K562 (cell line): ENCODE results near the gene SERGEF. TPM values are rescaled to one million over a fixed set of nuclear protein-coding genes. Genes with fewer than 3 reads are reported as not detected.

ENCODE experiments used
- ATF3 ChIP-seq, 2 experiments: fragments of 450-650 bp in 1 of 2; sonication (generic) in 1 of 2; formaldehyde crosslinking in 1 of 2; IDR thresholded peaks in 1 of 2; conservative IDR thresholded peaks in 1 of 2; 2 replicates each; pipeline versions ENCODE4 v1.6.1 to v1.8.1; 2016 to 2023; ENCODE audit warnings: mild to moderate bottlenecking in 2 of 2, moderate library complexity in 2 of 2, inconsistent platforms in 1 of 2, missing genetic modification reagents in 1 of 2
- ATF4 ChIP-seq: fragments of 450-650 bp; formaldehyde crosslinking; IDR thresholded peaks from 2 replicates; pipeline ENCODE4 v1.4.0; 2022; ENCODE audit warnings: mild to moderate bottlenecking, moderate library complexity
- DEAF1 ChIP-seq: fragments of 450-650 bp; formaldehyde crosslinking; IDR thresholded peaks from 2 replicates; pipeline ENCODE4 v1.4.0; 2020; ENCODE audit warnings: mild to moderate bottlenecking, moderate library complexity
- KHSRP ChIP-seq: fragments of 450-650 bp; IDR thresholded peaks from 2 replicates; pipeline ENCODE4 v1.6.1; 2017
- PCBP1 ChIP-seq: fragments of 200-400 bp; formaldehyde crosslinking; IDR thresholded peaks from 2 replicates; pipeline ENCODE4 v1.6.1; 2018; ENCODE audit warnings: mild to moderate bottlenecking, low read depth, low read length; ENCODE audit not compliant: poor library complexity, severe bottlenecking
- POLR2G ChIP-seq: fragments of 200-400 bp; formaldehyde crosslinking; IDR thresholded peaks from 2 replicates; pipeline ENCODE4 v1.6.1; 2017; ENCODE audit warnings: low read depth, mild to moderate bottlenecking, antibody characterized with exemption, low read length, moderate library complexity
- PURB ChIP-seq: sonication (generic); formaldehyde crosslinking; IDR thresholded peaks from 2 replicates; pipeline ENCODE4 v1.9.0; 2021; ENCODE audit warnings: low read depth, mild to moderate bottlenecking, missing genetic modification reagents
- RAD21 ChIP-seq, 2 experiments: fragments of 250-450 bp in 1 of 2; fragments of 450-650 bp in 1 of 2; sonication (Bioruptor Pico) in 1 of 2; formaldehyde crosslinking in 1 of 2; IDR thresholded peaks in 1 of 2; conservative IDR thresholded peaks in 1 of 2; 2 replicates each; pipeline versions ENCODE4 v1.4.0 to v1.8.0; 2020 to 2022; ENCODE audit warnings: mild to moderate bottlenecking in 2 of 2, moderate library complexity in 1 of 2
- RERE ChIP-seq: sonication (generic); formaldehyde crosslinking; IDR thresholded peaks from 2 replicates; pipeline ENCODE4 v1.8.0; 2023; ENCODE audit warnings: missing genetic modification reagents, mild to moderate bottlenecking, borderline replicate concordance
- TARDBP ChIP-seq: fragments of 450-650 bp; IDR thresholded peaks from 2 replicates; pipeline ENCODE4 v1.6.1; 2016
- TCF15 ChIP-seq: fragments of 250-450 bp; sonication (Bioruptor Pico); IDR thresholded peaks from 2 replicates; pipeline ENCODE4 v1.8.0; 2022; ENCODE audit warnings: moderate library complexity, mild to moderate bottlenecking, inconsistent platforms
- ZFP30 ChIP-seq: fragments of 250-450 bp; sonication (Bioruptor Pico); IDR thresholded peaks from 2 replicates; pipeline ENCODE4 v1.8.0; 2022; ENCODE audit warnings: moderate library complexity, mild to moderate bottlenecking, inconsistent platforms, borderline replicate concordance
- ZFPM2 ChIP-seq: fragments of 250-450 bp; sonication (Bioruptor Pico); IDR thresholded peaks from 2 replicates; pipeline ENCODE4 v1.5.1; 2022; ENCODE audit warnings: mild to moderate bottlenecking
- ZKSCAN1 ChIP-seq: fragments of 150-350 bp; IDR thresholded peaks from 2 replicates; pipeline ENCODE4 v1.6.1; 2016; ENCODE audit warnings: low read depth, low read length
- ZNF134 ChIP-seq: fragments of 250-450 bp; sonication (Bioruptor Pico); conservative IDR thresholded peaks from 2 replicates; pipeline ENCODE4 v1.4.0; 2020
- ZNF263 ChIP-seq: sonication (generic); formaldehyde crosslinking; IDR thresholded peaks from 2 replicates; pipeline ENCODE4 v1.8.0; 2022; ENCODE audit warnings: mild to moderate bottlenecking, missing genetic modification reagents, borderline replicate concordance
- ZNF707 ChIP-seq: fragments of 250-450 bp; sonication (Bioruptor Pico); conservative IDR thresholded peaks from 2 replicates; pipeline ENCODE4 v1.8.0; 2022; ENCODE audit warnings: inconsistent platforms, mild to moderate bottlenecking, moderate library complexity
- polyA plus RNA-seq, 8 experiments: library from polyadenylated mRNA; depleted of rRNA in 4 of 8; stranded (reverse) in 5 of 8; unstranded in 3 of 8; fragments of >200 nt; fragmentation: Nextera tagmentation in 2 of 8; fragmentation: Illumina TruSeq in 1 of 8; extraction: Ambion mirVana in 2 of 8; extraction: Trizol in 1 of 8; gene quantifications; 2 replicates each; pipeline versions ENCODE4 v1.2.1 to v1.2.3, GENCODE V29; 2011 to 2014; ENCODE audit warnings: inconsistent platforms in 1 of 8, missing spikeins in 1 of 8
- total RNA-seq, 7 experiments: library from RNA; depleted of rRNA in 6 of 7; stranded (reverse); fragments of >200 nt in 6 of 7; fragmentation: Illumina TruSeq in 2 of 7; extraction: Trizol in 2 of 7; gene quantifications; 2 replicates each; pipeline versions ENCODE4 v1.2.1 to v1.2.3, GENCODE V29; 2011 to 2021; ENCODE audit warnings: low replicate concordance in 1 of 7

Gene SERGEF
- total and polyA plus RNA-seq, 9 of the 15 experiments (the other 6 are each of a cell fraction or from before 2014, with no cell fraction given): 10.2 to 28.0 (median 19.9) TPM

- TF ChIP-seq RERE (CRISPR knock-in tag) (no peak), DEAF1 (CRISPR knock-in tag) (peak; percentile 76), ZKSCAN1 (no peak), ATF4 (CRISPR knock-in tag) (no peak), ZNF134 (CRISPR knock-in tag) (no peak), POLR2G (no peak), ZNF263 (CRISPR knock-in tag) (no peak), ZNF707 (no peak), KHSRP (no peak), ZFPM2 (CRISPR knock-in tag) (no peak), ATF3 (IDR thresholded peaks at IDR 0.05) (peak; percentile 52), ATF3 (CRISPR knock-in tag; conservative IDR thresholded peaks at IDR 0.05) (no peak), PCBP1 (no peak), ZFP30 (no peak), TARDBP (no peak), RAD21 (CRISPR knock-in tag; conservative IDR thresholded peaks at IDR 0.05 in 1 of 2, IDR thresholded peaks at IDR 0.05 in 1 of 2) (peak; percentile 87 to 91), PURB (no peak), TCF15 (no peak)
These were observed 252.5 kb downstream of the SERGEF start (continued) for GRCh38 chr11:17760102-17761029.
